HTERT RPE-1 (cell line): Measurements from ENCODE around the gene SOD2.
"Not testable (repeated sequence)": the region's sequence is repeated elsewhere in the genome, so short reads cannot be mapped to it uniquely, and the experiment has no call there.

Source experiments
- in situ Hi-C: fragments of 300-500 bp; cut with MboI; formaldehyde crosslinking; loops from 4 replicates; pipeline ENCODE4 v1.14.3; 2020; ENCODE audit warnings: low sequenced_read_pairs

The SOD2 gene

DNA sequence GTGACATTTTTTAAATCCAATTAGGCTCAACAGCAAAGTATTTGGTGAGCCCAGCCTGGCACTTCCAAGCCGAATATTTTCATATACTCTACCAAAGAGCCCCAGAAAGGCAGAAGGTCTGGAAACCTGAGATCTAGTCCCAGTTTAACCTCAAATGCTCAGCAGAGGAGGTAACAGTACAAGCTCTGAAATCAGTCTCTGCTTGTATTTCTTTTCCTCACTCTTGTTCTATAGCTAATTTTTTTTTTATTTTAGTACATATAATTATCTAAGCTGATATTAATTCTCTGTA lies 9.1 kb downstream of the SOD2 start:
- in situ Hi-C loops: no loop called here

DNA sequence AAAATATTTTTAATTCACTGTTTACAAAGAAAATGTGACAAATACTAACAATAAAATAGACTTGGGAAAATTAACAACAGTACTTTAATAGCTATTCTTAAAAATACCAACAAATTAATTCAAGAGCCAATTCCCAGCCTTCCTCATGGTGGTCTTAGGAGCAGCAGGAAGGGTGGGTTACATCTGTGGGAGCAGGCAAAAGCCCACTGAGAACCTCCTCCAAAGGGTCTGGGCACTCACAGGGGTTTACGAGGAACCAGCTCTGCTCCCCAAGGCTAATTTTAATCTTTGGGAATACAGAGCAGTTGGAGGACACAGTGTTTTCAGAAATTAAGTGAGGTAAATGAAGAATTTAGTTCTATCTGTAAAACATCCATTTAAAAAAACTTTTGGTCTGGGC lies 10.2 kb downstream of the SOD2 start:
- in situ Hi-C loops: no loop called here

DNA sequence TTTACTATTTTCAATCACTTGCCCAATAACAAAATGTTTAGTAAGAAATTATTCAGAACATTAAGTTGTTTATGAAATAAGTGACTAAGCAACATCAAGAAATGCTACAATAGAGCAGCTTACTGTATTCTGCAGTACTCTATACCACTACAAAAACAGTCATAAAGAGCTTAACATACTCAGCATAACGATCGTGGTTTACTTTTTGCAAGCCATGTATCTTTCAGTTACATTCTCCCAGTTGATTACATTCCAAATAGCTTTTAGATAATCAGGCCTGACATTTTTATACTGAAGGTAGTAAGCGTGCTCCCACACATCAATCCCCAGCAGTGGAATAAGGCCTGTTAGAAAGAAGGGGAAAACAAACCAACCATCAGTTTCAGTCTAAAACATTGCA lies 10.7 kb downstream of the SOD2 start:
- in situ Hi-C loops: no loop called here

DNA sequence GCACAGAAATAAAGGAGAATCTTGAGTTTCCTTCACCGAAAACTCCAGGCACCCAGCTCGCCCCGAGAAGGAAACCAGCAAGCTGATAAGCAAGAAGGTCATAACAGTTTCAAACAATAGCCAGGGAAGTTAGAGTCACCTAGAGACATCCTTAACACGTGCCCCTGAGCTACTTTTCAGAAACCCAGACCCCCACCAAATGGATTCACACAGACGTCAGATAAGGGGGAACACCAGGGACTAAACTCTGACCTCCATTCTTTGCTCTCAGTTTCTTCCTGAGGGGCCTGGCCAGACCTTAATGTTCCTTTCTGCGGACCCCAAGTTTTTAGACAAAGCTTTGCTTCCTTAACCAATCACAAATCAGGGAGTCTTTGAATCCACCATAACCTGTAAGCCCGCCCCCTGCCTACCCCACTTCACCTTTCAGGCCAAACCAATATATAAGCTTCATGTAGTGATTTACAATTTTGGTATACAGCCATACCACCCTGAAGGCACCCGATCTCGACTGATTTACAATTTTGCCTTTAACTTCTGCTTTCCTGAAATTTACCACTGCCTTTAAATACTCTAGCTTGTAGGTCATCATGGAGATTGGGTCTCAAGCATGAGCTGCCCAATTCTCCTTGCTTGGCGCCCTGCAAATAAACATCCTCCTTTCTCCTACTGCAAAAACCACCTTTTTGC lies 11.7 kb downstream of the SOD2 start:
- in situ Hi-C loops: no loop called here

DNA sequence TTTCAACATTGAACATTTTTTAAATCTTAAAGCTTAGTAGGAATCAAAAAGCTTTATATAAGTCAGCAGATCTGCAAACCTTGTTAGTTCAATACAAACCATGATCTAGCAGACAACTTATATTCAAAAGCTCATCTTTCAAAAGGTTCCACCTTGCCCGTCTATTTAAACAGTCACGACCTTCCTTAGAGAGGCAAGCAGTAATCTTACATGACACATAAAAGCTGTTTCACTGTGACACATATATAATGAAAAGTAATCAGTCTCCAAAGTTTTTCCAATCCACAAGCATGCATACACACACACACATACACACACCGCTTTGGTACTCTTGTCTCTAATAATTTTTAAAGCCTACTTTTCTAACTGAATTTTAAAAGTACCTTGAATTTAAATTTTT lies 12.9 kb downstream of the SOD2 start:
- in situ Hi-C loops: no loop called here

DNA sequence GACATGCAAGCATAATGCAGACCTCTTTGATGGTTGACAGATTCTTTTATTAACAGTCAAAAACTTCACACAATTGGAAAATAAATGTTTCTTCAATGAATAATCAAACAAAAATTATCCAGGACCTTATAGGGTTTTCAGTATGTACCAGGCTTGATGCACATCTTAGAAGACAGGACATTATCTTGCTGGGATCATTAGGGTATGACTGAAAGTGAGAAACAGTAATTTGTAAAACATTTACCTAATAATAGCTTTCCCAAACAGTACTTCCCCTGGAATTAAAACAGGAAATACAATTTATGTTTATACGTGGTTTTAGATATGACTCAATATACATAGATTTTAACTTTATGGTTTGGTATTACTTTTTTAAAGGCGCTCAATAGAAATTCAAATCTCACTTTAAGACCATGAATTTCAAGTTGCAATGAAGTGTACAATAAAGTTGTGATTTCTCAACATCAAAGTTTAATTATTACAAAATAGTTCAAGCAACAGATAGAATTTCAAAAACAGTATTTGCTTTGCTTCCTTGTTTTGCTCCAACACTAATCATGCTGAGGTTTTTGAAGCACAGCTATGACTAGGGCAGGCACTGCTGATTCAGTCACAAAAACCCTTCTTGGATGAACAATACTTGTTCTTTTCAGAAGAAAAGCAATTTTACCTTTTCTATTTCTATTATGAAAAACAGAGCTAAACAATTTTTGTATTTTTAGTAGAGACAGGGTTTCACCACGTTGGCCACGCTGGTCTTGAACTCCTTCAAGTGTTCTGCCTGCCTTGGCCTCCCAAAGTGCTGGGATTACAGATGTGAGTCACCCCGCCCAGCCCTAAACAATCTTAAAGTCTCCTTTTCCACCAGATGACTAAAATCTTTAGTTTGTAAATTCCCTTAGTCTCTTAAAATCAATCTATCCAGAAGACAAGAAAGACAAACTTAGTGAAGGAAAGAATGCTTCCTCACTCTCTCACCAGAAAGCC lies 13.7 kb downstream of the SOD2 start:
- in situ Hi-C loops: no loop called here

DNA sequence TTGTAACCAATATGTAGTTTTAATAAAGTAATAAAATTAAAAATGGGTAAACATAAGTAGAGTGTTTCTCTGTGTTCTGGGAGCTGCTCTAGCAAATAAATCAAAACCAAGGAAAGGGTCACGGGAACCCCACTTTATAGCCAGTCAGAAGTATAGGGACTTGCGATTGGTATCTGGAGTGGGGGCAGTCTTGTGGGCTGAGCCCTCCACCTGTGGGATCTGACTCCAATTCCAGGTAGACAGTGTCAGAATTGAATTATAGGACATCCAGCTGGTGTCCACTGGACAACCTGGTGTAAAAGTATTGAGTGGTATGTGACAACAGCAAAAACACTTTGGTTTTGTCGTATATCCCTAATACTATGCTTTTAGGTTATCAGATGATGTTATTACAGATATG lies 14.5 kb downstream of the SOD2 start:
- in situ Hi-C loops: no loop called here

DNA sequence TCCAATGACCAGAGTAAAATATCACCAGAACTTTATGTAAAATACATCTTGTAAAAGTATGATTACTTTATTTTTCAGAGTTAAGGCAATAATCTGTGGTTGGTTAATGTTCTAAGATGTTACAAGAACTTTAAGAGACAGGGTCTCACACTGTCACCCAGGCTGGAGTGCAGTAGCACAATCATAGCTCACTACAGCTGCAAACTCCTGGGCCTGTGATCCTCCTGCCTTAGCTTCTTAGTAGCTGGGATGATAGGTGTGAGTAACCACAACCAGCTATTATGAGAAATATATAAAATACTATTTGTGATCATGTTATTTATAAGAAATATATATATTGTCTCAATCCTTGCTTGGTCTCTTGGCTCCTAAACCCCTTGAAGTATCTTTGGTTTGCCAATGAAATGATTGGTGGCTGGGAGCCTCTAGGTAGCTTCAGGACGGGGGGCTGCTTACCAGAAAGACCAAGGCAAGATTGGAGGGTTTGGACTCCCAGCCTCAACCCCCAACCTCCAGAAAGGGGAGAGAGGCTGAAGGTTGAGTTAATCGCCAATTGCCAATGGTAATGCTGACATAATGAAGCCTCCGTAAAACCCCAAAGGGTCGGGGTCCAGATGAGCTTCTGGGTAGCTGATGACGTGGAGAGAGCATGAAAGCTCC lies 15.4 kb downstream of the SOD2 start:
- in situ Hi-C loops: no loop called here

DNA sequence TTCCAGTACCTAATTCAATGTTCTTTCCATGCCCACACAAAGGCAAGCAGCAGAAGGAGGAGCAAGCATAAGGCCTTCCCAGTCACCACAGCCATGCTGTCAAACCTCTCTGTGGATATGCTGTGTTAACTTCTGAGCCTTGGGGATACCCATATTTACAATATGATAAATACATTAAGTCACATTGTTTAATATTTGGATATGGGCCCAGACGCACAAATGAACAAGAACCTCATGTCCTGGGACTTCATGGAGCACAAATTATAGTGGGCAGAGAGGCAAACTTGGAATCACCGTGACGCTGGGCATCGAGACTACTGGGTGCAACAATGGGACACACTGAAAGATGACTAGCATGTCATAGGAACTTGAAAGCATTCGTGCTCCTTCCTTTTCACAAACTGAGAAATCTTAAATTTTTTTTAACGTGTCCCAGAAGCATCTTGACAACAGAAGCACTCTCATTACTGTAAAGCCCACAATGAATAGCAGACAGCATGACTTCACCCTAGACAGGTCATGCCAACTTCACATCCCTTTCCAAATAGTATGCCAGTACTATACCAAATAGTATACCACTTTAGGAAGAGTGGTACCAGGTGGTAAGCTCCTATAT lies 16.0 kb downstream of the SOD2 start:
- in situ Hi-C loops: no loop called here

DNA sequence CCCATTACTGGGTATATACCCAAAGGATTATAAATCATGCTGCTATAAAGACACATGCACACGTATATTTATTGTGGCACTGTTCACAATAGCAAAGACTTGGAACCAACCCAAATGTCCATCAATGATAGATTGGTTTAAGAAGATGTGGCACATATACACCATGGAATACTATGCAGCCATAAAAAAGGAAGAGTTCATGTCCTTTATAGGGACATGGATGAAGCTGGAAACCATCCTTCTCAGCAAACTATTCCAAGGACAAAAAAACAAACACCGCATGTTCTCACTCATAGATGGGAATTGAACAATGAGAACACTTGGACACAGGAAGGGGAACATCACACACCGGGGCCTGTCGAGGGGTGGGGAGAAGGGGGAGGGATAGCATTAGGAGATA lies 16.8 kb downstream of the SOD2 start:
- in situ Hi-C loops: not testable (repeated sequence)

DNA sequence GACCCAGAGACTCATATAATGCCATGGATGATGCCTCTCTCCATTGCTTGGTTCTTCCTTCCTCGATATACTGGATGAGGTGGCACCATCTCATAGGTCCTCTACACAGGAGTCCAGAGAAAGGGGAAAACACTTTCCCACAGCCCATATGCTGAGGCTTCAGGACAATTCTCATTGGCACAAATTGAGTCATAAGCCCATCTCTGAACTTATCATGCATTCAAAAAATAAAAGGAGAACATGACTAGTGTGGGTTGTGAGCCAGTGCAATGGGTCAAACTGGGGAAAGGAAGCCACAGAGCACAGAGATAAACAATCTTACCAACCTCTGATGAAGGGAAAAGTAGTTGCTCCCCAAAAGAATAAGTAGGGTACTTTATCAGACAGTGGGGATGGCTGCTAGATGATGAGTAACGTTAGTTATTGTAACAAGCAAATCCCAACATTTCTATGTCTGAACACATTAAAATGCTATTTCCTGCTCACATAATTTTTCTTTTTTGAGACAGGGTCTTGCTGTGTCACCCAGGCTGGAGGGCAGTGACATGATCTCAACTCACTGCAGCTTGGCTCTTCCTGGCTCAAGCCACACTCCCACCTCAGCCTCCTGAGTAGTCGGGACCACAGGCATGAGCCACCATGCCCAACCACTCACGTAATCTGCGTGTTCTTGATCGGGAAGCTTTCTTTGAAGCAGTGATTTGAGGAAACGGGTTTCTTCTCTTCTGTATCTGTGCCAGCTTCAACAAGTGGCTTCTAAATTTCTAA lies 27.0 kb downstream of the SOD2 start:
- in situ Hi-C loops: no loop called here

DNA sequence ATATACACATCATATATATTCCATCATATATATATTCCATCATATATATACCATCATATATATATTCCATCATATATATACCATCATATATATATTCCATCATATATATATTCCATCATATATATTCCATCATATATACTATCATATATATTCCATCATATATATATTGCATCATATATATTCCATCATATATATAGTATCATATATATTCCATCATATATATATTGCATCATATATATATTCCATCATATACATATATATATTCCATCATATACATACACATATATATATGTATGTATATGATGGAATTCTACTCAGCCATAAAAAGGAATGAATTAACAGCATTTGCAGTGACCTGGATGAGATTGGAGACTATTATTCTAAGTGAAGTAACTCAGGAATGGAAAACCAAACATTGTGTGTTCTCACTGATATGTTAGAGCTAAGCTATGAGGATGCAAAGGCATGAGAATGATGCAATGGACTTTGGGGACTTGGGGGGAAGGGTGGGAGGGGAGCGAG lies 29.6 kb downstream of the SOD2 start:
- in situ Hi-C loops: not testable (repeated sequence)

DNA sequence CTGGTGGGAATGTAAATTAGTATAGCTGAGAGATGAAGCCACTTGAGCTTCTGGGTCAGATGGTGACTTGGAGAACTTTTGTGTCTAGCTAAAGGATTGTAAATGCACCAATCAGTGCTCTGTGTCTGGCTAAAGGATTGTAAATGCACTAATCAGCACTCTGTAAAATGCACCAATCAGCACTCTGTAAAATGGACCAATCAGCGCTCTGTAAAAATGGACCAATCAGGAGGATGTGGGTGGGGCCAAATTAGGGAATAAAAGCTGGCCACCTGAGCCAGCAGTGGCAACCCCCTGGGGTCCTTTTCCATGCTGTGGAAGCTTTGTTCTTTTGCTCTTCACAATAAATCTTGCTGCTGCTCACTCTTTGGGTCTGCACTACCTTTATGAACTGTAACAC lies 31.1 kb downstream of the SOD2 start:
- in situ Hi-C loops: not testable (repeated sequence)

DNA sequence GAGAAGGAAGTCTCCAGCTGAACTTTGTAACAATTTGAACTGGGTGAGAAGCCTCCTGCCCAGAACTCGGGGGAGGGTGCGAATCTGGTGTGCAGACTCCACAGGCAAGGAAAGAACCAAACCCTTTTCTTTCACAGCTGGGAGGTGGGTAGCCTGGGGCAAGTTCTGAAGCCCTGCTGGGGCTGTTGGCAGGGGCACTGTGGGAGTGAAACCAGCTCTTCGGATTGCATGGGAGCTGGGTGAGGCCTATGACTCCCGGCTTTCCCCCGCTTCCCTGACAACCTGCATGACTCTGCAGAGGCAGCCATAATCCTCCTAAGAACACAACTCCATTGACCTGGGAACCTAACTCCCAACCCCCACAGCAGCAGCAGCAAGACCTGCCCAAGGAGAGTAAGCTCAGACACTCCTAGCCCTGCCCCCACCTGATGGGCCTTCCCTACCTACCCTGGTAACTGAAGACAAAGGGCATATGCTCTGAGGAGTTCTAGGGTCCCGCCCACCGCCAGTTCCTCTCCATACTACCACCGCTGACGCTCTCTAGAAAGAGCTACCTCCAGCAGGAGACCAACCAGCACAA lies 37.5 kb downstream of the SOD2 start:
- in situ Hi-C loops: no loop called here

DNA sequence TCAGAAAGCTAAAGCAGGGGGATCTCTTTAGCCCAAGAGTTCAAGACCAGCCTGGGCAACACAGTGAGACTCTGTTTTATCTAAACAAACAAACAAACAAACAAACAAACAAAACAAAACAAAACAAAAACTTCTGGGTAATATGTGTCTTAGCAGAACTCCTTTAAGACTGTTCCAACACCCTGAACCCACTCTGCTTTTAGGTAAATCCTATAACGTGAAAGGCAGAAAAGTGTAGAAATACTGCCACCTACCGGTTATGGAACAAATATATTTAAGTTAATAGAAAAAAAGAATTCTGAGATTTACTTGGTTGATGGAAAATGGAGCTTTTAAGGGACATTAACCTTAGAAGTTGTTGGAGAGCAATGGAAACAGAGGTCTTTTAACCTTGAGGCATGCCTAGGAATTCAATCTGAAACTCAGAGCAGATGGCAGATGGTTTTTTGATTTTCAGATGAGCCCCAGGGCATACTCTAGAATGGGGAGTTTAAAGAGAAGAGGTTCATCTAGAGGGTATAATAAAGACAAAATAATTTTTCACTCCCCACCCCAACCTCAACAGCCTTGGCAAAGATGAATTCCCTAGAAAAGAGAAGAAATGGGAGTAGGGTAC lies 38.5 kb downstream of the SOD2 start:
- in situ Hi-C loops: no loop called here

DNA sequence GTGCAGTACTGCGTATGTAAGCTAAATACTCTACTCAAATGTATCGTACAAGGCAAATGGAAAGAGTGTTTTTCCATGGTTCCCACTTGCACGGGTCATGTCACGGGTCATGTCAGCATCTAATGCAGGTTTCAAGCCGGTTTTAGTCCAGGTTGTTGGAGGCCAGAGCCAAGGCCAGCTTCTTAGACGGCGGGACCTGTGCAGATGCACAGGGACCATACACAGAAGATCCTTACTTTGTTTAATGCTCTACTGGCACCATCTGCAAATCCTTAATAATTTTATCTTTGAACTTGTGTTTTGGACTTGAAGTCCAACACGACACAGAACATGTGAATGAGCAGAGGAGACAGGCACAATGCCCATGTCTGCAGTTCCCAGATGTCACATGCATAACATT lies 42.7 kb downstream of the SOD2 start:
- in situ Hi-C loops: no loop called here

DNA sequence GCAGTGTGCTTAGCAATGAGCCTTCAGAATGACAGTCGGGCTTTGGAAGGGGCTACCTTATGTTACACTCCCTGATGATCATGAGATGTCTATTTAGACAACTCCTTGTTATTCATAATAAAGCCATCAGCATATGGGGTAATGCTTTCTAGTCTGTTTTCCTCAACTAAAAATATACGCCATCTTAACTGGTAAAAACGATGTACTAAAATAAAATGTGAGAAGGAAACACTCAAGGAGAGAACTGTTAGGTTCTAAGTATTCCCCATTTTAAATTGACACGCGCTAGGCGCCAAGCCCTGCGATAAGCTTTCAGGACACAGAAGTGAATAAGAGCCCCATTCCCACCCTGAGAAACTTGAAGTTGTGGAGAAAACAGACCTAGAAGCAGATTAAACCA lies 43.6 kb downstream of the SOD2 start:
- in situ Hi-C loops: no loop called here

DNA sequence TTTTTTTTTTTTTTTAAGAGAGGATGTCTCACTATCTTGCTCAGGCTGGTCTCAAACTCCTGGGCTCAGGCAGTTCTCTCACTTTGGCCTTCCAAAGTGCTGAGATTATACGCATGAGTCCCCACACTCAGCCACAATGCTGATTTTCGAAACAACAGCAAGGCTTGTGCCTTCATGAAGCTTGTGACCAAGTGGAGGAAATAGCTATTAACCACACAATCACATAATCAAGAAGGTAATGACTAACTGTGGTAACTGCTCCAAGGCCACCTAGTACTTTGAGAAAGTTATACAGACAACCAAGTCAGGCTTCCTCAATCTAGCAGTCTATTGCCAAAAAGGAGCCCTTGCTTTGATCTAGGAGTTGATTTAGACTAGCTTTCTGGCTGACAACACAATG lies 46.3 kb downstream of the SOD2 start:
- in situ Hi-C loops: no loop called here

DNA sequence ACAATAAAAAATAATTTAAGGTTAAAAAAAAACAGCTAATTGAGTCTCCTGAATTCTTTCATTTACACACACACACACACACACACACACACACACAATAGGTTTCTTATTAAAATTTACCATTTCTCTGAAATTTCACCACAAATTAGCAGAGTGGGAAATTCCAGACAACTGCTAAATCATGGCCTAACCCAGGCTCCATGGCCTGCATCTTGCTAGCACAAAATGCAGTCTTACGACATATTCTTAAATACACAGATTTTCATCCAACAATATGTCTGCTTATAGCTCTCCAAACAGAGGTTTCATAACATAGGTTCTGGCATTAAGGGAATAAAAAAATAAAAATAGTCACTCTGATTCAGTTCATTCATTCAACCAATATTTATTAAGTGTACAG lies 46.9 kb downstream of the SOD2 start:
- in situ Hi-C loops: no loop called here

DNA sequence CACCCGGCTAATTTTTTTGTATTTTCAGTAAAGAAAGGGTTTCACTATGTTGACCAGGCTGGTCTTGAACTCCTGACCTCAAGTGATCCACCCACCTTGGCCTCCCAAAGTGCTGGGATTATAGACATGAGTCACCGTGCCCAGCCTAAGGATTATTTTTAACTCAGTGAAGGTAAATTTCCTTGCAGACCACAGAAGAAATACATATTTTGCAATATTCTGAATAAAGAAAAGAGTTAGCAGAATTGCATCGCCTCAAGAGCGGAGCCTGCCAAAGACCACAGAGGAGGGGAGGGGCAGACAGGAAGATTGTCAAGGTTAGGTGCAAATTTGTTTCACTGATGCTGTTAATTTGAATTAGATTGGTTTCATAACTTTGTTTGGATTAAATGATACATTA lies 47.4 kb downstream of the SOD2 start:
- in situ Hi-C loops: no loop called here
